A549 (cell line): Measurements from ENCODE around the gene TBC1D1. TPM values are rescaled to one million over a fixed set of nuclear protein-coding genes. Genes with fewer than 3 reads are reported as not detected.

ENCODE experiments used
- ATAC-seq, 2 experiments: fragments of 200-7000 bp in 1 of 2; fragments of >200 bp in 1 of 2; cut with Nextera tagmentation in 1 of 2; cut with Tn5 transposase in 1 of 2; 3 replicates each; pipeline versions ENCODE4 v1.8.0 to v1.9.1; 2018 to 2020; ENCODE audit warnings: mild to moderate bottlenecking in 1 of 2, moderate library complexity in 1 of 2
- CTCF ChIA-PET: fragments of 300-600 bp; sonication (Branson Sonifier 250); formaldehyde crosslinking; extraction: SDS; loops from one replicate; lab custom pipeline; 2021; ENCODE audit warnings: antibody characterized with exemption, inconsistent platforms; lab: Yijun Ruan, JAX
- POLR2A ChIA-PET: fragments of 350-600 bp; formaldehyde crosslinking; extraction: SDS; loops from one replicate; lab custom pipeline; 2021; ENCODE audit warnings: antibody characterized with exemption, inconsistent platforms; lab: Yijun Ruan, JAX
- DNase-seq, 2 experiments: peaks; one replicate each; pipeline versions ENCODE4 v3.0.0 to v3.0.0-alpha.2; 2011 to 2016; ENCODE audit warnings: low read depth in 1 of 2, low spot score in 1 of 2
- FAIRE-seq: peaks from 2 replicates; lab custom pipeline; 2011; peaks lifted over from hg19 to GRCh38; lab: Jason Lieb, UNC
- H3K27ac ChIP-seq, 2 experiments: fragments of >200 bp; sonication (Bioruptor Twin); formaldehyde crosslinking; 3 replicates each; pipeline ENCODE4 v1.5.1; 2016 to 2017
- H3K4me1 ChIP-seq: fragments of >200 bp; sonication (Bioruptor Twin); formaldehyde crosslinking; 3 replicates; pipeline ENCODE4 v1.6.1; 2016
- H3K4me2 ChIP-seq: fragments of >200 bp; sonication (Bioruptor Twin); formaldehyde crosslinking; 3 replicates; pipeline ENCODE4 v1.6.1; 2016
- H3K4me3 ChIP-seq: fragments of >200 bp; sonication (Bioruptor Twin); formaldehyde crosslinking; 3 replicates; pipeline ENCODE4 v1.5.1; 2016
- H3K9me3 ChIP-seq: fragments of >200 bp; sonication (Bioruptor Twin); formaldehyde crosslinking; 3 replicates; pipeline ENCODE4 v1.6.1; 2016
- CBX8 ChIP-seq: fragments of 200-600 bp; sonication (generic); IDR thresholded peaks from 2 replicates; pipeline ENCODE4 v1.6.1; 2016
- CEBPB ChIP-seq, 2 experiments: fragments of >200 bp in 1 of 2; sonication (Bioruptor Twin) in 1 of 2; formaldehyde crosslinking in 1 of 2; IDR thresholded peaks; 2 replicates each; pipeline ENCODE4 v1.6.1; 2012 to 2016
- ELK1 ChIP-seq: fragments of 150-350 bp; IDR thresholded peaks from 2 replicates; pipeline ENCODE4 v1.6.1; 2014; ENCODE audit warnings: low read depth, mild to moderate bottlenecking, low read length
- FOSB ChIP-seq: fragments of 250-450 bp; sonication (Bioruptor Pico); IDR thresholded peaks from 2 replicates; pipeline ENCODE4 v1.5.0; 2020; ENCODE audit warnings: mild to moderate bottlenecking, moderate library complexity
- HDAC2 ChIP-seq: fragments of 200-600 bp; sonication (generic); IDR thresholded peaks from 2 replicates; pipeline ENCODE4 v1.6.1; 2016
- HEYL ChIP-seq: fragments of 250-450 bp; sonication (Bioruptor Pico); IDR thresholded peaks from 2 replicates; pipeline ENCODE4 v1.8.0; 2021; ENCODE audit warnings: mild to moderate bottlenecking, moderate library complexity
- HOXB5 ChIP-seq: fragments of 250-450 bp; sonication (Bioruptor Pico); IDR thresholded peaks from 2 replicates; pipeline ENCODE4 v1.5.0; 2020; ENCODE audit warnings: mild to moderate bottlenecking, moderate library complexity
- KDM1A ChIP-seq: fragments of 200-600 bp; sonication (generic); IDR thresholded peaks from 2 replicates; pipeline ENCODE4 v1.6.1; 2016; ENCODE audit warnings: low read depth, mild to moderate bottlenecking
- MAFK ChIP-seq: fragments of 450-650 bp; IDR thresholded peaks from 2 replicates; pipeline ENCODE4 v1.6.1; 2014; ENCODE audit not compliant: partially characterized antibody
- MYC ChIP-seq: IDR thresholded peaks from 2 replicates; pipeline ENCODE4 v1.6.1; 2012; ENCODE audit warnings: mild to moderate bottlenecking, inconsistent platforms, low read length, improper control_type of control experiment, borderline replicate concordance
- NPAS2 ChIP-seq: fragments of 250-450 bp; sonication (Bioruptor Pico); IDR thresholded peaks from 2 replicates; pipeline ENCODE4 v1.8.0; 2022; ENCODE audit warnings: mild to moderate bottlenecking, moderate library complexity, borderline replicate concordance
- POLR2A ChIP-seq: IDR thresholded peaks from 2 replicates; pipeline ENCODE4 v1.6.1; 2012; ENCODE audit warnings: mild to moderate bottlenecking, low read length
- POLR2AphosphoS2 ChIP-seq: conservative IDR thresholded peaks from 2 replicates; pipeline ENCODE4 v1.6.1; 2012; ENCODE audit warnings: low read length, improper control_type of control experiment, inconsistent platforms
- RCOR1 ChIP-seq: fragments of 150-350 bp; IDR thresholded peaks from 2 replicates; pipeline ENCODE4 v1.6.1; 2014; ENCODE audit warnings: antibody characterized with exemption, low read length, low read depth
- RNF2 ChIP-seq: fragments of 200-600 bp; sonication (generic); IDR thresholded peaks from 2 replicates; pipeline ENCODE4 v1.6.1; 2016; ENCODE audit warnings: low read depth, mild to moderate bottlenecking, antibody characterized with exemption, moderate library complexity, borderline replicate concordance
- SMC3 ChIP-seq: fragments of >200 bp; sonication (Bioruptor Twin); formaldehyde crosslinking; IDR thresholded peaks from 3 replicates; pipeline ENCODE4 v1.6.1; 2018; ENCODE audit warnings: inconsistent platforms
- TFCP2L1 ChIP-seq: fragments of 250-450 bp; sonication (Bioruptor Pico); IDR thresholded peaks from 2 replicates; pipeline ENCODE4 v1.5.0; 2021; ENCODE audit warnings: mild to moderate bottlenecking
- USF2 ChIP-seq: fragments of 450-650 bp; IDR thresholded peaks from 2 replicates; pipeline ENCODE4 v1.6.1; 2014; ENCODE audit warnings: antibody characterized with exemption
- ZC3H11A ChIP-seq: fragments of 450-650 bp; IDR thresholded peaks from 2 replicates; pipeline ENCODE4 v1.6.1; 2014; ENCODE audit warnings: antibody characterized with exemption, mild to moderate bottlenecking
- ZFP36 ChIP-seq: fragments of 450-650 bp; IDR thresholded peaks from 2 replicates; pipeline ENCODE4 v1.6.1; 2014; ENCODE audit warnings: borderline replicate concordance; ENCODE audit not compliant: partially characterized antibody
- WGBS: methylation state at CpG from one replicate; pipeline ENCODE4 v1.1.6; 2017; ENCODE audit errors: missing lambda C conversion rate; 5-methylcytosine and 5-hydroxymethylcytosine counted together
- polyA plus RNA-seq, 4 experiments: library from polyadenylated mRNA; depleted of rRNA in 3 of 4; stranded (reverse); fragments of >200 nt; fragmentation: RNase III in 1 of 4; extraction: RNeasy Plus Mini Kit Qiagen cat#74134 plus additional on column Dnase treatment in 1 of 4; gene quantifications; 2 replicates in 3 of 4; 3 replicates in 1 of 4; pipeline ENCODE4 v1.2.3, GENCODE V29; 2011 to 2017
- TF ChIP-seq, protein P1 (sequence below): IDR thresholded peaks from 2 replicates; pipeline ENCODE4 v1.6.1; 2012
- TF ChIP-seq, protein P2 (sequence below): IDR thresholded peaks from 2 replicates; pipeline ENCODE4 v1.6.1; 2012
- TF ChIP-seq, protein P3 (sequence below): fragments of 250-450 bp; sonication (Bioruptor Pico); IDR thresholded peaks from 2 replicates; pipeline ENCODE4 v1.5.0; 2021; ENCODE audit warnings: mild to moderate bottlenecking, moderate library complexity, borderline replicate concordance

The TBC1D1 gene
- polyA plus RNA-seq, 2 of the 4 experiments (the other 2 are of a cell fraction) = 26.5 to 28.5 TPM

- no peak for DNase-seq
- CTCF ChIA-PET = interaction anchor here (1.8 kb wide), 1 partner anchor 234 kb away, joined by 8 read pairs; no protein-coding TSS in a partner anchor
- ATAC-seq = no peak
- Histone ChIP-seq H3K27ac (no peak overlapping the region), H3K4me1 (no peaks in the 10 kb centered on the region), H3K4me3 (no peak overlapping the region), H3K4me2 (no peak overlapping the region), H3K9me3 (no peaks in the 10 kb centered on the region)
- 92% methylated on average over 8 of the region's 8 CpGs for WGBS
- no peak for FAIRE-seq
- TF ChIP-seq FOSB (CRISPR knock-in tag) (no peak), TFCP2L1 (CRISPR knock-in tag) (no peak), ZFP36 (no peak), POLR2A (no peak), CBX8 (no peak), KDM1A (no peak), NPAS2 (CRISPR knock-in tag) (no peak), HOXB5 (CRISPR knock-in tag) (no peak), ZC3H11A (no peak), SMC3 (no peak), USF2 (no peak), POLR2AphosphoS2 (no peak), MAFK (no peak), HDAC2 (no peak), CEBPB (IDR thresholded peaks at IDR 0.05) (no peak), ELK1 (no peak), HEYL (CRISPR knock-in tag) (no peak)
- TF ChIP-seq, protein P1, sequence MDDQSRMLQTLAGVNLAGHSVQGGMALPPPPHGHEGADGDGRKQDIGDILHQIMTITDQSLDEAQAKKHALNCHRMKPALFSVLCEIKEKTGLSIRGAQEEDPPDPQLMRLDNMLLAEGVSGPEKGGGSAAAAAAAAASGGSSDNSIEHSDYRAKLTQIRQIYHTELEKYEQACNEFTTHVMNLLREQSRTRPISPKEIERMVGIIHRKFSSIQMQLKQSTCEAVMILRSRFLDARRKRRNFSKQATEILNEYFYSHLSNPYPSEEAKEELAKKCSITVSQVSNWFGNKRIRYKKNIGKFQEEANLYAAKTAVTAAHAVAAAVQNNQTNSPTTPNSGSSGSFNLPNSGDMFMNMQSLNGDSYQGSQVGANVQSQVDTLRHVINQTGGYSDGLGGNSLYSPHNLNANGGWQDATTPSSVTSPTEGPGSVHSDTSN = no peak
- TF ChIP-seq, protein P2, sequence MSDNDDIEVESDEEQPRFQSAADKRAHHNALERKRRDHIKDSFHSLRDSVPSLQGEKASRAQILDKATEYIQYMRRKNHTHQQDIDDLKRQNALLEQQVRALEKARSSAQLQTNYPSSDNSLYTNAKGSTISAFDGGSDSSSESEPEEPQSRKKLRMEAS = no peak
- TF ChIP-seq, protein P3, sequence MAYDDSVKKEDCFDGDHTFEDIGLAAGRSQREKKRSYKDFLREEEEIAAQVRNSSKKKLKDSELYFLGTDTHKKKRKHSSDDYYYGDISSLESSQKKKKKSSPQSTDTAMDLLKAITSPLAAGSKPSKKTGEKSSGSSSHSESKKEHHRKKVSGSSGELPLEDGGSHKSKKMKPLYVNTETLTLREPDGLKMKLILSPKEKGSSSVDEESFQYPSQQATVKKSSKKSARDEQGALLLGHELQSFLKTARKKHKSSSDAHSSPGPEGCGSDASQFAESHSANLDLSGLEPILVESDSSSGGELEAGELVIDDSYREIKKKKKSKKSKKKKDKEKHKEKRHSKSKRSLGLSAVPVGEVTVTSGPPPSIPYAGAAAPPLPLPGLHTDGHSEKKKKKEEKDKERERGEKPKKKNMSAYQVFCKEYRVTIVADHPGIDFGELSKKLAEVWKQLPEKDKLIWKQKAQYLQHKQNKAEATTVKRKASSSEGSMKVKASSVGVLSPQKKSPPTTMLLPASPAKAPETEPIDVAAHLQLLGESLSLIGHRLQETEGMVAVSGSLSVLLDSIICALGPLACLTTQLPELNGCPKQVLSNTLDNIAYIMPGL (CRISPR knock-in tag) = no peak
- POLR2A ChIA-PET = no interaction called here
Observed at GRCh38 chr4:38037612-38038011, 146.7 kb downstream of the TBC1D1 start.

GRCh38 chr4:38040619-38041018, 149.7 kb downstream of the TBC1D1 start:
- POLR2A ChIA-PET = no interaction called here
- FAIRE-seq (no peak), ATAC-seq (no peak), DNase-seq (no peak)
- no peak overlapping the region for H3K27ac ChIP-seq
- no peaks in the 10 kb centered on the region for H3K4me1 ChIP-seq
- H3K4me3 ChIP-seq = no peak overlapping the region
- WGBS = 62% methylated on average over 7 of the region's 7 CpGs
- CTCF ChIA-PET = no interaction called here
- H3K9me3 ChIP-seq = no peaks in the 10 kb centered on the region
- H3K4me2 ChIP-seq = no peak overlapping the region
- TF ChIP-seq RCOR1 = no peak
- no peak for TF ChIP-seq MYC
- no peak for TF ChIP-seq RNF2
